ENCODE results near the gene RBM38. TPM values are rescaled to one million over a fixed set of nuclear protein-coding genes. Genes with fewer than 3 reads are reported as not detected.
"Not testable (repeated sequence)": the region's sequence is repeated elsewhere in the genome, so short reads cannot be mapped to it uniquely, and the experiment has no call there.

RBM38 gene
- total RNA-seq, 4 donors from 2014 or later, result 67.6 to 203 (median 139) TPM

GRCh38 chr20:57348922-57349574, 42.1 kb upstream of the RBM38 start:
- not testable (repeated sequence) for H3K27ac ChIP-seq (replicated peaks in 1 of 4); H3K9me3 ChIP-seq; H3K4me3 ChIP-seq; DNase-seq (ENCODE audit: extremely low spot score)
- H3K27me3 ChIP-seq, result peaks cover 0 to 16% (median 0%) of the 10 kb centered on the region in 4 donors
- intact Hi-C loops (cut with DNase I), result loop anchor here (5.0 kb wide), 1 partner anchor 797 kb away; no protein-coding TSS in a partner anchor
- 93% methylated on average over 17 of the region's 21 CpGs for WGBS
- peaks cover 0 to 12% (median 5%) of the 10 kb centered on the region in 4 donors for H3K36me3 ChIP-seq
- peaks cover 9 to 25% (median 17%) of the 10 kb centered on the region in 4 donors for H3K4me1 ChIP-seq

GRCh38 chr20:57350081-57350710, 41.0 kb upstream of the RBM38 start:
- 84% methylated on average over 16 of the region's 16 CpGs for whole genome bisulfite sequencing

GRCh38 chr20:57350726-57351041, 40.5 kb upstream of the RBM38 start:
- 25% methylated on average over 7 of the region's 24 CpGs for WGBS
- H3K9me3 ChIP-seq; intact Hi-C loops (cut with DNase I); DNase-seq (ENCODE audit: extremely low spot score): not testable (repeated sequence)
- peaks cover 0 to 16% (median 0%) of the 10 kb centered on the region in 4 donors for H3K27me3 ChIP-seq
- peak overlapping the region; percentile 83 to 96 (median 85) for H3K4me3 ChIP-seq
- peaks cover 0 to 29% (median 11%) of the 10 kb centered on the region in 4 donors for H3K36me3 ChIP-seq
- H3K27ac ChIP-seq (replicated peaks in 1 of 4), result peak overlapping the region; percentile 85 to 93 (median 86)
- H3K4me1 ChIP-seq, result peaks cover 9 to 25% (median 17%) of the 10 kb centered on the region in 4 donors

More at GRCh38 chr20:57350081-57350710, 41.0 kb upstream of the RBM38 start:
- TF ChIP-seq CTCF (IDR thresholded peaks at IDR 0.05), result no peak
- TF ChIP-seq EP300 (IDR thresholded peaks at IDR 0.05), result no peak
- TF ChIP-seq POLR2AphosphoS5 (IDR thresholded peaks at IDR 0.05), result no peak
- no peak for TF ChIP-seq POLR2A (IDR thresholded peaks at IDR 0.05; ENCODE audit: low read depth)
- no peak for DNase-seq (ENCODE audit: extremely low spot score)
- Histone ChIP-seq H3K27me3 (peaks cover 0 to 16% (median 0%) of the 10 kb centered on the region in 4 donors), H3K9me3 (no peaks in the 10 kb centered on the region), H3K4me3 (peak overlapping the region in 1 of 4 donors; percentile 26), H3K4me1 (peaks cover 9 to 25% (median 17%) of the 10 kb centered on the region in 4 donors), H3K36me3 (peaks cover 0 to 24% (median 10%) of the 10 kb centered on the region in 4 donors), H3K27ac (replicated peaks in 1 of 4) (peak overlapping the region; percentile 22 to 93 (median 70))
- intact Hi-C loops (cut with DNase I), result no loop called here

- Histone ChIP-seq H3K4me3 (peak within 1 kb of the TSS; percentile 83 to 96 (median 85)), H3K36me3 (peaks cover 0 to 29% (median 11%) of the 10 kb centered on the region in 4 donors), H3K27ac (replicated peaks in 1 of 4) (peak within 1 kb of the TSS; percentile 85 to 93 (median 86)), H3K27me3 (peaks cover 0 to 16% (median 0%) of the 10 kb centered on the region in 4 donors), H3K4me1 (peaks cover 9 to 25% (median 17%) of the 10 kb centered on the region in 4 donors), H3K9me3 (no peaks in the 10 kb centered on the region)
- no peak for TF ChIP-seq EP300 (IDR thresholded peaks at IDR 0.05)
- TF ChIP-seq CTCF (IDR thresholded peaks at IDR 0.05), result no peak
- TF ChIP-seq POLR2A (IDR thresholded peaks at IDR 0.05; ENCODE audit: low read depth), result peak; percentile 21
- peak; percentile 86 to 93 for TF ChIP-seq POLR2AphosphoS5 (IDR thresholded peaks at IDR 0.05)
- intact Hi-C loops (cut with DNase I), result no loop called here
- peak; percentile 97 for DNase-seq (ENCODE audit: extremely low spot score)
- WGBS, result 0% methylated on average over 22 of the region's 64 CpGs
These were observed 40.0 kb upstream of the RBM38 start, which contains the start of gene RAE1 for GRCh38 chr20:57351042-57351783. RAE1 (plus strand) TSS chr20:57351255; CDS start chr20:57354039, 2,784 bp downstream.

- WGBS, result 78% methylated on average over 6 of the region's 6 CpGs
- Histone ChIP-seq H3K4me1 (peaks cover 9 to 25% (median 17%) of the 10 kb centered on the region in 4 donors), H3K27ac (replicated peaks in 1 of 4) (peak overlapping the region in 1 of 4 donors; percentile 93), H3K27me3 (peaks cover 0 to 12% (median 0%) of the 10 kb centered on the region in 4 donors), H3K4me3 (peak overlapping the region in 3 of 4 donors; percentile 83 to 86 (median 84)), H3K36me3 (peaks cover 0 to 29% (median 11%) of the 10 kb centered on the region in 4 donors), H3K9me3 (no peaks in the 10 kb centered on the region)
- TF ChIP-seq EP300 (IDR thresholded peaks at IDR 0.05) (no peak), POLR2A (IDR thresholded peaks at IDR 0.05; ENCODE audit: low read depth) (no peak), CTCF (IDR thresholded peaks at IDR 0.05) (no peak), POLR2AphosphoS5 (IDR thresholded peaks at IDR 0.05) (no peak)
- no peak for DNase-seq (ENCODE audit: extremely low spot score)
- intact Hi-C loops (cut with DNase I), result no loop called here
These were observed 38.9 kb upstream of the RBM38 start for GRCh38 chr20:57352305-57352704.

All from esophagus muscularis mucosa (tissue), 4 donors.